GM12892 (cell line): ENCODE data around the gene DDX56.

Source experiments
- POLR2A ChIP-seq: IDR thresholded peaks from 2 replicates; pipeline ENCODE4 v1.6.1; 2011; ENCODE audit warnings: low read depth, low read length, control low read depth
- POLR2AphosphoS5 ChIP-seq: IDR thresholded peaks from 2 replicates; pipeline ENCODE4 v1.6.1; 2011; ENCODE audit warnings: low read depth, low read length, control low read depth
- TAF1 ChIP-seq: IDR thresholded peaks from 2 replicates; pipeline ENCODE4 v1.6.1; 2011; ENCODE audit warnings: low read depth, mild to moderate bottlenecking, control low read depth, low read length, borderline replicate concordance

DNA sequence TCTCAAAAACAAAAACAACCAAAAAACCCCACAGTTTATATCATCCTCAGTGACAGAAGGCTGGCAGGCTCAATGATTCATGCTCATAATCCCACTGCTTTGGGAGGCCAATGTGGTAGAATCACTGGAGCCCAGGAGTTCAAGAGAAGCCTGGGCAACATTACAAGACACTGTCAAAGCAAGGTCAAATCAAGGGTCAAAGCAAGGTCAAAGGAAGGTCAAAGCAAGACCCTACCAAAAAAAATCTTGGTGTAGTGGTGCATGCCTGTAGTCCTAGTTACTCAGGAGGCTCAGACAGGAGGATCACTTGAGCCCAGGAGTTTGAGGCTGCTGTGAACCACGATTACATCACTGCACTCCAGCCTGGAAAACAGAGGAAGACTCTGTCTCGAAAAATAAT lies 18.4 kb downstream of the DDX56 start:
- TF ChIP-seq POLR2A (no peak), POLR2AphosphoS5 (no peak), TAF1 (no peak)
